HUDEP-2 (cell line): ENCODE measurements around the gene PLEKHO1.
"Not testable (repeated sequence)": the region's sequence is repeated elsewhere in the genome, so short reads cannot be mapped to it uniquely, and the experiment has no call there.

Experiments used
- DNase-seq, 76 experiments: peaks; one replicate each; lab custom pipeline; 2025; ENCODE audit not compliant: unreplicated experiment in 76 of 76; lab: John Stamatoyannopoulos, UW

The PLEKHO1 gene

DNA sequence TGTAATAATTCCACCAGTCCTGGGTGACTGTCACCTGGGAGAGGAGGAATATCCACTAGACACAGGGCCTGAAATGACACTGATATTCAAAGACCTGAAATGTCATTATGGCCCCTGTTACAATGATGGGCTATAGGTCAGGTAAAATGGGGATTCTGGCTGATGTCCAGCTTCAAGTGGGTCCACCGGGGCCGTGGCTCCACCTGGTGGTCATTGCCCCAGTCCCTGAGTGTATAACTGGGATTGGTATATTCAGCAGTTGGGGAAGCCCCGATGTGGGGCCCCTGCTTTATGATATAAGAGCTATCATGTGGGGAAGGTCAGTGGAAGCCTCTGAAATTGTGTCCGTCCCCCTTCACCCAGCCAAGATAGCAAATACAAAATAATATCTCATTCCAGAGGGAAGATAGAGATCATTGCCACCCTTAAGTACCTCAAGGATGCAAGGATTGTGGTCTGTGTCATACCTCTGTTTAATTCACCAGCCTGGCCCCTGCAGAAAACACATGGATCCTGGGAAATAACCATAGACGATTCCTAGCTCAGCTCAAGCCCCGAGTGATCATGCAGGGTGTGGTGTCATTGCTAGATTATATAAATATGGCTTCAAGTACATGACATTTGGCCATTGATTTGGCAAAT is 19.4 kb downstream of the PLEKHO1 start:
- peak in 51 of 76 experiments; percentile 7 to 66 (median 33) for DNase-seq

DNA sequence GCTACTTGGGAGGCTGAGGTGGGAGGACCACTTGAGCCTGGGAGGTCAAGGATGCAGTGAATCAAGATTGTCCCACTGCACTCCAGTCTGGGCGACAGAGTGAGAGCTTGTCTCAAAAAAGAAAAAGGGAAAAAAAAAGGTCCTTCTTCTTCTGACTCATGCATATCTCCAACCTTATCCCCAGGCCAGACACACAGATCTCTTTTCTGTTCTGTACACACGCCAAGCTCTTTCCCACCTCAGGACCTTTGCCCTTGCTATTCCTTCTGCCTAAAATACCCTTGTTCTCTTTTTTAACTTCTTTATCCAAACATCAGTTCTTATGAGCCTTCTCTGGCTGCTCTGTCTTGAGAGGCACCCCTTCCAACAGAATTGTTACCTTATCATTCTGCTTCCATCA is 22.1 kb downstream of the PLEKHO1 start:
- peak in 2 of 76 experiments; percentile 6 to 12 for DNase-seq

DNA sequence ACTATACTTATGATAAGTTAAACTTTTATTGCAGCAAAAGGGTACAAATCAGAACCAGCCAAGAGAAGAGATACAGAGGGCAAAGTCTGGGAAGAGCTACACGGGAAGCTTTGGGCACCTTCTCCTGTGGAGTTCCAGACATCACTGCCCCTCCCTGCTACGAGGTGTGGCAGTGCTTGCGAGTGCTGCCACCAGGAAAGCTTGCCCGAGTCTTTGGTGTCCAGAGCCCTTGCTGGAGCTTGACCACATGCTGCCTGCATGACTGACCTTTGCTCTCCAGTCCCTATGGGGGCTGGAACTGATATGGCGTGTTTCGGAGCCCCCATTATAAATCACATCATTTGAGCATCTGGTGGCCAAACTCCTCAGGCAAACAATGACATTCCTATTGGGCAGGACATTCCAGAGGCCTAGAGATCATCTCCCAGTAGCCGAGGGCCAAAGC is 23.4 kb downstream of the PLEKHO1 start:
- DNase-seq = no peak

DNA sequence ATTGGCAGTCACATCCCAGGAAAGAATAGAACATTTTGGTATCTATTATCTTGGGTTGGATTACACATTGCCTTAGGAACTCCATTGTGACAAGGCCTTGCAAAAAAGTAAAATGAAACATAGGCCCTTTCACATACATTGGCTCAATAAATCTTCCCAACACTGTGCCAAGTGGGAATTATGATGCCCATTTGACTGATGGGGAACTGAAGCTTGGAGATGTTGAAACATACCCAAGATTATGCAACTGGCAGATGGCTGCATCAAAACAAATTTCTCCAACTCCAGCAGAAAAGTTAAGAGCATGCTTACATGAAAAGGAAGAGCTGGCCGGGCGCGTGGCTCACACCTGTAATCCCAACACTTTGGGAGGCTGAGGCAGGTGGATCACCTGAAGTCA is 26.9 kb downstream of the PLEKHO1 start:
- no peak for DNase-seq

DNA sequence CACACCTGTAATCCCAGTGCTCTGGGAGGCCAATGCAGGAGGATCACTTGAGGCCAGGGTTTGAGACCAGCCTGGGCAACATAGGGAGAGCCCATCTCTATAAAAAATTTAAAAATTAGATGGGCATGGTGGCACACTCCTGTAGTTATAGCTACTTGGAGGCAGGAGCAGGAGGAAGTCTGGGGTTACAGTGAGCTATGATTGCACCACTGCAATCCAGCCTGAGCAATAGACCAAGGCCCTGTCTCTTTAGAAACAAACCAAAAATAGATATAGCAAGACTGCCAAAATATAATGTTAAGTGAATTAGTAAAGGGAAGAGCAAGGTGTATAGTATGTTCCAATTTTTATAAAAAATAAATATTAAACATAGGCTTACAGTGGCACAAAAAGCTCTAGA is 28.8 kb downstream of the PLEKHO1 start:
- DNase-seq = no peak

DNA sequence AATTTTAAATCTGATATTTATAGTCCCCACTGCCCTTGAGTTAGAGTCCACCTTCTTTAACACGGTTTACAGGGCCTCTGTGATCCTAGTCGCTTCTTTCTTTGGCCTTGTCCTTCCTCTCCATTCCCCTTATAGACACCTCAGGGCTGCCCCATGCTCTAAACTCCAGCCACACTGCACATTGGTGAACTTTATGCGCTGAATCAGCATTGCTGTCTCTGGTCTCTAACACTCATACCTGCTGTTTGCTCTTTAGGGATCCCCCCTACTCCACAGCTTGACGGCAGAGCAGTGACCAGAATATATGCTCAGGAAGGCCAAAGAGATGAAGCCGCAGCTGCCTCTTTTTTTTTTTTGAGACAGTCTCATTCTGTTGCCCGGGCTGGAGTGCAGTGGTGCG is 30.2 kb downstream of the PLEKHO1 start:
- no peak for DNase-seq

DNA sequence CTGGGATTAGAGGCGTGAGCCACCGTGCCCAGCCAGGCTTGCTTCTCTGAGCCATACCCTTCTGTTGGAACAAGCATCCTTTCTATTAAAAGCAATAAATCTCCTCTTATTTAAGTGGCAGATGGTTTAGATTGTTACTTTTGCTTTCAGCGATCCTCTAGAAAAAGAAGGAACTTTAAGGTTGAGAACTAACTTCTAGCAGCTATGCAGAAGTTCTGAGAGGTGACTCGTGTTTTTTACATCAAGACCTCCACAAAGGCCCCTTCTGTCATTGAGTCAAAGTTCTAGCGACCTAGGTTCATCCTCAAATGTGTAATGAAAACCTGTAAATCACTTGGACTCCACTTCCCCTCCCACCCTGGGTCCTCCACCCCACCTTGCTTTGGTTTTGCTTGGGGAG is 30.8 kb downstream of the PLEKHO1 start:
- DNase-seq = no peak

DNA sequence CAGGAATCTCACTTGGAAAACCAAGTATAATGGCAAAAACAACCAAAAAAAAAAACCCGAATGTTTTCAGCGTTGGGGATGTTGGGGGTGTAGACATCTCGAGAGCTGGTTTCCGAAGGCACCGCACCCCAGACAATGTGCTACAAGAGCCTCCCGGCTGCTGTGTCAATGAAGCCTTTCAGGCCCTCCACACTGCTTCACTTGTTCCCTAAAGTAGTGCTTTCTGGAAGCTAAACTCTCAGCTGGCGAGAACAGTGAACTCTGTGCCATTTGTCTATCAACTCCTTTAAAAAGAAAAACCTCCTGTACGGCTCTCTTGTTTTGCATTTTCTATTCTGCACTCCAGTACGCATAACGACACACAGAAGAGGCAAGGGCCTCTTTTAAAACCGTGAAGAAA is 32.5 kb downstream of the PLEKHO1 start:
- no peak for DNase-seq

DNA sequence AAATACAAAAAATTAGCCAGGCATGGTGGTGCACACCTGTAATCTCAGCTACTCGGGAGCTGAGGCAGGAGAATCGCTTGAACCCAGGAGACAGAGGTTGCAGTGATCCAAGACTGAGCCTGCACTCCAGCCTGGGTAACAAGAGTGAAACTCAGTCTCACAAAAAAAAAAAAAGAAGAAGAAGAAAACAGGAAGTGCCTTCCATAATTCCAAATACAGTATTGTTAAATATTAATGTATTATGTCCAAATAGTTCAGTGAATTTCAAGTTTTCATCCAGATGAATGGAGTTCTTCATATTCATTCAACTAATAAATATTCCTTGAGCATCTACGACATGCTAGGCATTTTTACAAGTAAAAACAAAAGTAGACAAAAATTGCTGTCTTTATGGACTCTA is 33.3 kb downstream of the PLEKHO1 start:
- no peak for DNase-seq

DNA sequence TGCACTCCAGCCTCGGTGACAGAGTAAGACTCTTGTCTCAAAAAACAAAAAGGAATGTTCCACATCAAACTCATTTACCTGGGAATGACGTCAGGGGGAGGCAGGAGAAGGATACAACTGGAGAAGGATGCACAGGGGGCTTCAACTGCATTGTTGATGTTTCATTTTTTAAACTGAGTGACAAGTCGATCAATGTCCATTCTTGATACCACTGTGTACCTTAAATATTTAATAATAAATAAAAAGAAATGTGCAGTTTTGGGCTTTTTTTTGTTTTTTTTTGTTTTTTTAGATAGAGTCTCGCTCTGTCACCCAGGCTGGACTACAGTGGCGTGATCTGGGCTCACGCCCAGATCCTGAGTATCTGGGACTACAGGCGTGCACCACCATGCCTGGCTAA is 35.8 kb downstream of the PLEKHO1 start:
- no peak for DNase-seq

DNA sequence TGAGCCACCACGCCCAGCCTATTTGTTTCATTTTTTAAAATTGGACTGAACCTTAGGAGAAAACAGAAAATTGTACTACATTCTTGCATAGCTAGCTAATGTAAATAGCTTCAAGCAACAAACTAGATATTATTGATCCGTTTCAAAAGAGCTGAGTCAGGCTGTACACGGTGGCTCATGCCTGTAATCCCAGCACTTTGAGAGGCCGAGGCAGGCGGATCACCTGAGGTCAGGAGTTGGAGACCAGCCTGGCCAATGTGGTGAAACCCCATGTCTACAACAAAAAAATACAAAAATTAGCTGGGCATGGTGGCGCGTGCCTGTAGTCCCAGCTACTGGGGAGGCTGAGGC is 36.7 kb downstream of the PLEKHO1 start:
- not testable (repeated sequence) for DNase-seq

DNA sequence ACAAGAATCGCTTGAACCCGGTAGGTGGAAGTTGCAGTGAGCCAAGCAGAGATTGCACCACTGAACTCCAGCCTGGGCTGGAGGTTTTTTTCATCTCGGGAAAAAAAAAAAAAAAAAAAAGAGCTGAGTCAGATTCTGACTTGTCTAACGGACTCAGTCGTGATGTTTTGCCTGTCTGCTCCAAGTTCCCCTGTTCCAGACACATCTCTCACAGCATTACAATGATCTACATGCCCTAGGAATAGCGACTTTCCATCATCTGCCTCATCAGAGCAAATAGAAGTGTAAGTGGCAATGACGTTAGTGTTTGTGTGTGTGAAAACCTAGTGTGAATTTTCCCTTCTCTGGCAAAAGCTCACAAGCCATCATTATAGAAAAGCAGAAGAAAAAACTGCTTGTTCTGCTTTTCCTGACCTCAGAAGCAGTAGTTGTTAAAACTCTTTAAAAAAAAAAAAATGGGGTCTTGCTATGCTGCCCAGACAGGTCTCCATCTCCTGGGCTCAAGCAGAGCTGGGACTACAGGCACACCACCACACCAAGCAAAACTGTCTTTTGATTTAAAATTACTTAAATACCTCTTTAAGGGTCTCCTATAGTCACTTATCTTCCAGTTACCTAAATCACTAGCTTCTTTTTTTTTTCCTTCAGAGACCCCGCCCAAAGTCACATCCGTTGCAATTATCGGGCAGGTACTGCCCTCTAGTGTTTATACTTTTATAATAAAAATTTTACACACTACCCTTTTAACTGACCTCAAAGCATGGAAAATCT is 37.3 kb downstream of the PLEKHO1 start:
- DNase-seq = peak in 22 of 76 experiments; percentile 1 to 57 (median 24)

DNA sequence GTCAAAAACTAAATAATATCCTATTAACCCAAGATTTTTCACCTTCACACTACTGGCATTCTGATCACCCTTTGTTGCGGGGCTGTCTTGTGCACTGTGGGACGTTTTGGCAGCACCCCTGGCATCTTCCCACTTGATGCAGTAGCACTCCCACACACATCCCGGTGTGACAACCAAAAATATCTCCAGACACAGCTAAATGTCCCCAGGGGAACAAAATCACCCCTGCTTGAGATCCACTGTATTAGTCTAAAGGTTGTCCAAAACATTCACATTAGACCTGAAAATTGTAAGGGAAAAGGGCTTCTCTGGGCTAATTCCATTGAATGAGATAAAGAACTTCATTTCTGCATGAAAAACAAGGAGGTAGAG is 37.8 kb downstream of the PLEKHO1 start:
- DNase-seq = no peak

DNA sequence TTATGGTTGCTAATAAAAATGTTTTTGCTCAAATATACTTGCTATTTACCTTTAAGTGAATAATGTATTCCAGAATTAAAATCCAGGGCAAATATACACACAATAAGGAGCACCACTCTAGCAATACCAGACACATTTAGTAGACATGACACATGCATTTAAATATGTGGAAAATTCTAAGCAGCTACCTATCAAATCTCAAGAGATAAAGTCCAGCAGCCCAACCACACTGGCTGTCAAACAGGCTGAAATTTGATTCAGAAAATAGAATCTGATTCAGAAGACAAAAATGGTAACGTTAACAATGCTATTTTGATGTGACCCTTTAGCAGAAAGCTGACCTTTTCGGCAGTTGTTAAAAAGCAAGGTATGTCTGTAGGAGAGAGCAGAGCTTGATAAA is 42.3 kb downstream of the PLEKHO1 start:
- DNase-seq = no peak

DNA sequence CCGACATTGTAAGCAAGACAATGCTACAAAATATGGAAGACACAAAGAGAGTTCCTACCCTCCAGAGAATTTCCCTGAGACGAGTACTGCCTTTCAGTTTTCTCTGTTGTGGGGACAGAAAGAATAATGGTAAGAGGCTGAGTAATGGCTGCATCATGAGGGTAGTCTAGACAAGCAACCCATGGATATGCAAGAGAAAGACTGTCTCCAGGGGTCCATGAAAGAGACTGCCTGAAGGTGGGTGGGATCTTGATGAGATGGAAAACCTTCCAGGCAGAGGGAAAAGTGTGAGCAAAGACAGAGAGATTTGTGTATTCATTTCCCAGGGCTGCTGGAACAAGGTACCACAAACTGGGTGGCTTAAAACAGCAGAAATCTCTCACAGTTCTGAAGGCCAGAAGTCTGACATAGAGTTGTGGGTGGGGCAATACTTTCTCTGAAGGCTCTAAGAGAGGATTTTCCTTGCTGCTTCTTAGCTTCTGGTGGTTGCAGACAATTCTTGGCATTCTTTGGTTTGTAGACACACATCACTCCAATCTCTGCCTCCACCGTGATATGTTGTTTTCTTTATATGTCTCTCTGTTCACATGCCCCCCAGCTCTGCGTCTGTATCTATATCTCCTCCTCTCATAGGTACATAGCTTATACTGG is 44.8 kb downstream of the PLEKHO1 start:
- DNase-seq = no peak

DNA sequence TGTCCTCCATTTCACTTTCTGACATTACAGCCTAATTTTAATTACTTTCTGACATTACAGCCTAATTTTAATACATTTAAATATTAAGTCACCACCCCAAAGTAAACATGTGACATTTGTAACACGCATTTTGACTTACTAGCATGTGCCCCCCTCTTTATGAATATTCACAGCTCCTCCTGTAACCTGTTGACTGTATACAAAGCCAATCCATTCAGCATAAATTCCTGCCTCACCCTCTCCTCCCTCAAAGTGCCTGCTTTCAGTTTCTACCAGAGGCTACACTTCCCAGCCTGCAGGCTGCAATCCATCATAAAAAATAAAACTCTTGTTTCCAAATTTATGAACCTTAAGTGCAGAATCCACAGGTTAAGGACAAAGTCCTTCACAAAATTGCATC is 46.7 kb downstream of the PLEKHO1 start:
- DNase-seq = no peak

DNA sequence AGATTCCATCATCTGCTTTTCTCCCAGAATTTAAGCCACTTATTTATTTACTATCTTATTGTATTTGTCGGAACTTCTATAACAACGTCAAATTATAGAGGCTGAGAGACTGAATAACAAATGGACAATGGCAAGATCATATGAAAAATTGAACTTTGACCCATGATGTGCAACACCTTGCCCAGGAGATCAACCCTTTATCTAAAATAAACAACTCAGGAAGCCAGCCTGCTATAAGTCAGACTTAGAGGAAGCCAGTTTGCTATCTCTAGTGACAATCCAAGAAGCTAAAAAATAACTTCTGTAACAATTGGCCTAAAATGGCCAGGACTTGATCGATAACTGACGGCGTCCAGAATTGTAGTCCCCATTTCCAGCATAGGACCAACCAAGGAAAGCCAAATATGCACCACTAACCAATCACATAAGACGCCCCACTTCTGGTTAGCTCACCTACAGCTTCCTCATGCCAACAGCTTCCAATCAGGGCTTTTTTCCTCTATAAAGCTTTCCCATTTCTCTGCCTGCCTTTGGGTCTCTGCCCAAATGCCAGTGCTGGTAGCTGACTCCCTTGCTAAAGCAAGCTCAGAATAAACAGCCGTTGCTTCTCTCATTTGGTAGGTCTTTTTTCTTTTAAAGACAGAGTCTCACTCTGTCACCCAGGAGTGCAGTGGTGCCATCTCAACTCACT is 57.7 kb downstream of the PLEKHO1 start:
- no peak for DNase-seq

DNA sequence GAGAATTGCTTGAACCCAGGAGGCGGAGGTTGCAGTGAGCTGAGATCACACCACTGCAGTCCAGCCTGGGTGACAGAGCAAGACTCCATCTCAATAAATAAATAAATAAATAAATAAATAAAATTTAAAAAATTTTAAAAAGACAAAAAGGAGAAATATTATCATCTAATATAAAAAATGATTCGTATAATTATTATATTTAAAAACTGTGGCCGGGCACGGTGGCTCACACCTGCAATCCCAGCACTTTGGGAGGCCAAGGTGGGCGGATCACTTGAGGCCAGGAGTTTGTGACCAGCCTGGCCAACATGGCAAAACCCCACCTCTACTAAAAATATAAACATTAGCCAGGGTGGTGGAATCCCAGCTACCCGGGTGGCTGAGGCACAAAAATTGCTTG is 58.7 kb downstream of the PLEKHO1 start:
- not testable (repeated sequence) for DNase-seq
